Trophoblast cell (in vitro differentiated cells and primary cell): ENCODE results near the gene MYO18B.

Source experiments
- DNase-seq, 2 donors: peaks; one replicate each; pipeline ENCODE4 v3.0.0-alpha.2; 2016
- H2AFZ ChIP-seq: 2 replicates; pipeline ENCODE4 v1.6.1; 2013; ENCODE audit warnings: low read length, moderate library complexity, mild to moderate bottlenecking; ENCODE audit not compliant: insufficient read depth, poor library complexity
- H2AK5ac ChIP-seq: 2 replicates; pipeline ENCODE4 v1.6.1; 2013; ENCODE audit warnings: mild to moderate bottlenecking, low read length
- H2BK120ac ChIP-seq: 2 replicates; pipeline ENCODE4 v1.6.1; 2013; ENCODE audit warnings: low read length, mild to moderate bottlenecking, moderate library complexity; ENCODE audit not compliant: insufficient read depth, poor library complexity
- H2BK12ac ChIP-seq: 2 replicates; pipeline ENCODE4 v1.6.1; 2013; ENCODE audit warnings: mild to moderate bottlenecking, low read length, moderate library complexity
- H2BK5ac ChIP-seq: 2 replicates; pipeline ENCODE4 v1.6.1; 2013; ENCODE audit warnings: low read length, low read depth, moderate library complexity, mild to moderate bottlenecking; ENCODE audit not compliant: poor library complexity
- H3K14ac ChIP-seq: 2 replicates; pipeline ENCODE4 v1.6.1; 2013; ENCODE audit warnings: mild to moderate bottlenecking, low read length
- H3K18ac ChIP-seq: 2 replicates; pipeline ENCODE4 v1.6.1; 2013; ENCODE audit warnings: mild to moderate bottlenecking, low read length
- H3K23ac ChIP-seq: 2 replicates; pipeline ENCODE4 v1.6.1; 2013; ENCODE audit warnings: low read length
- H3K27ac ChIP-seq: 2 replicates; pipeline ENCODE4 v1.5.1; 2013; ENCODE audit warnings: low read depth, mild to moderate bottlenecking, inconsistent platforms, low read length, moderate library complexity
- H3K27me3 ChIP-seq: 2 replicates; pipeline ENCODE4 v1.6.1; 2013; ENCODE audit warnings: inconsistent platforms, mild to moderate bottlenecking, low read length, moderate library complexity; ENCODE audit not compliant: insufficient read depth
- H3K36me3 ChIP-seq, 2 experiments: 1 replicate in 1 of 2; 2 replicates in 1 of 2; pipeline ENCODE4 v1.6.1; 2013; ENCODE audit warnings: low read length in 2 of 2, mild to moderate bottlenecking in 2 of 2, moderate library complexity in 1 of 2; ENCODE audit not compliant: insufficient read depth in 2 of 2, control insufficient read depth in 1 of 2
- H3K4ac ChIP-seq: 2 replicates; pipeline ENCODE4 v1.6.1; 2013; ENCODE audit warnings: low read depth, mild to moderate bottlenecking, low read length, moderate library complexity
- H3K4me1 ChIP-seq, 2 experiments: 1 replicate in 1 of 2; 2 replicates in 1 of 2; pipeline ENCODE4 v1.6.1; 2013; ENCODE audit warnings: low read length in 2 of 2, mild to moderate bottlenecking in 2 of 2, moderate library complexity in 1 of 2; ENCODE audit not compliant: insufficient read depth in 2 of 2, control insufficient read depth in 1 of 2
- H3K4me2 ChIP-seq: 2 replicates; pipeline ENCODE4 v1.6.1; 2013; ENCODE audit warnings: inconsistent platforms, mild to moderate bottlenecking, low read length, moderate library complexity
- H3K4me3 ChIP-seq: 2 replicates; pipeline ENCODE4 v1.5.1; 2013; ENCODE audit warnings: mild to moderate bottlenecking, low read depth, low read length, inconsistent platforms
- H3K79me1 ChIP-seq: one replicate; pipeline ENCODE4 v1.6.1; 2013; ENCODE audit warnings: low read length
- H3K79me2 ChIP-seq: 2 replicates; pipeline ENCODE4 v1.6.1; 2013; ENCODE audit warnings: low read length, mild to moderate bottlenecking; ENCODE audit not compliant: control insufficient read depth, insufficient read depth, poor library complexity
- H3K9ac ChIP-seq: 2 replicates; pipeline ENCODE4 v1.6.1; 2013; ENCODE audit warnings: mild to moderate bottlenecking, low read length
- H3K9me3 ChIP-seq: 2 replicates; pipeline ENCODE4 v1.6.1; 2013; ENCODE audit warnings: low read depth, mild to moderate bottlenecking, control low read depth, inconsistent platforms, low read length; ENCODE audit not compliant: insufficient read depth
- H4K12ac ChIP-seq: 2 replicates; pipeline ENCODE4 v1.6.1; 2013; ENCODE audit warnings: low read depth, mild to moderate bottlenecking, low read length, moderate library complexity
- H4K8ac ChIP-seq: 2 replicates; pipeline ENCODE4 v1.6.1; 2013; ENCODE audit warnings: low read depth, mild to moderate bottlenecking, low read length, moderate library complexity
- H4K91ac ChIP-seq: one replicate; pipeline ENCODE4 v1.6.1; 2013; ENCODE audit warnings: low read depth, mild to moderate bottlenecking, low read length, moderate library complexity
- WGBS: extraction: QIAGEN DNeasy Blood & Tissue Kit; methylation state at CpG from one replicate; pipeline ENCODE4 v1.1.7; 2013; ENCODE audit warnings: missing lambda C conversion rate; ENCODE audit not compliant: insufficient read length, insufficient coverage; ENCODE audit errors: extremely low coverage; 5-methylcytosine and 5-hydroxymethylcytosine counted together

Gene MYO18B

GRCh38 chr22:25923914-25924313 lies 181.9 kb downstream of the MYO18B start:
- no peak overlapping the region for H4K8ac ChIP-seq
- H3K27ac ChIP-seq = no peak overlapping the region
- H3K14ac ChIP-seq = no peak overlapping the region
- no peak overlapping the region for H3K18ac ChIP-seq
- no peak overlapping the region for H3K4me3 ChIP-seq
- H2BK12ac ChIP-seq = no peak overlapping the region
- H3K9ac ChIP-seq = no peak overlapping the region
- H3K4me2 ChIP-seq = no peak overlapping the region
- no peaks in the 10 kb centered on the region for H3K79me2 ChIP-seq
- H3K79me1 ChIP-seq = no peaks in the 10 kb centered on the region
- no peak overlapping the region for H4K91ac ChIP-seq
- no peak overlapping the region for H2AFZ ChIP-seq
- H4K12ac ChIP-seq = no peak overlapping the region
- H2BK120ac ChIP-seq = no peak overlapping the region
- H3K27me3 ChIP-seq = no peaks in the 10 kb centered on the region
- no CpG with 5 or more reads among the region's 8 CpGs for WGBS
- H3K9me3 ChIP-seq = peaks cover 3% of the 10 kb centered on the region
- H2AK5ac ChIP-seq = no peak overlapping the region
- no peak overlapping the region for H3K23ac ChIP-seq
- no peak overlapping the region for H3K4ac ChIP-seq
- DNase-seq = no peak
- no peak overlapping the region for H2BK5ac ChIP-seq
- no peaks in the 10 kb centered on the region for H3K36me3 ChIP-seq
- H3K4me1 ChIP-seq = no peaks in the 10 kb centered on the region

GRCh38 chr22:25928038-25928437 lies 186.1 kb downstream of the MYO18B start:
- Histone ChIP-seq H3K4ac (no peak overlapping the region), H3K9me3 (peaks cover 3% of the 10 kb centered on the region), H3K4me2 (no peak overlapping the region), H3K27ac (no peak overlapping the region), H2BK12ac (no peak overlapping the region), H2BK120ac (no peak overlapping the region), H4K12ac (no peak overlapping the region), H4K8ac (no peak overlapping the region), H3K4me1 (no peaks in the 10 kb centered on the region), H3K18ac (no peak overlapping the region), H3K27me3 (no peaks in the 10 kb centered on the region), H3K9ac (no peak overlapping the region), H3K4me3 (no peak overlapping the region), H2BK5ac (no peak overlapping the region), H3K36me3 (no peaks in the 10 kb centered on the region), H3K79me1 (no peaks in the 10 kb centered on the region), H3K14ac (no peak overlapping the region), H3K79me2 (no peaks in the 10 kb centered on the region), H3K23ac (no peak overlapping the region), H4K91ac (no peak overlapping the region), H2AK5ac (no peak overlapping the region), H2AFZ (no peak overlapping the region)
- WGBS = no CpG with 5 or more reads among the region's 3 CpGs
- DNase-seq = no peak

GRCh38 chr22:25929321-25929878 lies 187.4 kb downstream of the MYO18B start:
- H2BK12ac ChIP-seq = no peak overlapping the region
- H3K27me3 ChIP-seq = no peaks in the 10 kb centered on the region
- H3K14ac ChIP-seq = no peak overlapping the region
- peaks cover 3% of the 10 kb centered on the region for H3K9me3 ChIP-seq
- H2AK5ac ChIP-seq = no peak overlapping the region
- no peak for DNase-seq
- H3K23ac ChIP-seq = no peak overlapping the region
- WGBS = no CpG with 5 or more reads among the region's 5 CpGs
- no peak overlapping the region for H4K91ac ChIP-seq
- no peaks in the 10 kb centered on the region for H3K79me2 ChIP-seq
- H2AFZ ChIP-seq = no peak overlapping the region
- H3K4me2 ChIP-seq = no peak overlapping the region
- H3K18ac ChIP-seq = no peak overlapping the region
- H4K12ac ChIP-seq = no peak overlapping the region
- no peak overlapping the region for H4K8ac ChIP-seq
- H3K4me3 ChIP-seq = no peak overlapping the region
- H3K36me3 ChIP-seq = no peaks in the 10 kb centered on the region
- H3K27ac ChIP-seq = no peak overlapping the region
- H3K4ac ChIP-seq = no peak overlapping the region
- no peak overlapping the region for H2BK120ac ChIP-seq
- no peak overlapping the region for H3K9ac ChIP-seq
- H3K4me1 ChIP-seq = no peaks in the 10 kb centered on the region
- H2BK5ac ChIP-seq = no peak overlapping the region
- H3K79me1 ChIP-seq = no peaks in the 10 kb centered on the region

GRCh38 chr22:25930083-25930482 lies 188.1 kb downstream of the MYO18B start:
- Histone ChIP-seq H3K4me1 (no peaks in the 10 kb centered on the region), H3K18ac (no peak overlapping the region), H3K4me2 (no peak overlapping the region), H2AK5ac (no peak overlapping the region), H3K27me3 (no peaks in the 10 kb centered on the region), H4K91ac (no peak overlapping the region), H3K14ac (no peak overlapping the region), H4K12ac (no peak overlapping the region), H3K4ac (no peak overlapping the region), H3K79me2 (no peaks in the 10 kb centered on the region), H3K36me3 (no peaks in the 10 kb centered on the region), H3K79me1 (no peaks in the 10 kb centered on the region), H4K8ac (no peak overlapping the region), H3K27ac (no peak overlapping the region), H3K9ac (no peak overlapping the region), H3K9me3 (peaks cover 3% of the 10 kb centered on the region), H2BK5ac (no peak overlapping the region), H3K4me3 (no peak overlapping the region), H2BK12ac (no peak overlapping the region), H2AFZ (no peak overlapping the region), H2BK120ac (no peak overlapping the region), H3K23ac (no peak overlapping the region)
- no CpG with 5 or more reads among the region's 4 CpGs for WGBS
- no peak for DNase-seq
